Activated T-cell treated with anti-CD3 and anti-CD28 coated beads, Interleukin-2, amount 50 U/mL, for 48 hours (primary cell): ENCODE results near the gene PSMB3.

ENCODE experiments used
- DNase-seq, 2 experiments: peaks; one replicate each; pipeline ENCODE4 v3.0.0-alpha.2; 2020

The PSMB3 gene

DNA sequence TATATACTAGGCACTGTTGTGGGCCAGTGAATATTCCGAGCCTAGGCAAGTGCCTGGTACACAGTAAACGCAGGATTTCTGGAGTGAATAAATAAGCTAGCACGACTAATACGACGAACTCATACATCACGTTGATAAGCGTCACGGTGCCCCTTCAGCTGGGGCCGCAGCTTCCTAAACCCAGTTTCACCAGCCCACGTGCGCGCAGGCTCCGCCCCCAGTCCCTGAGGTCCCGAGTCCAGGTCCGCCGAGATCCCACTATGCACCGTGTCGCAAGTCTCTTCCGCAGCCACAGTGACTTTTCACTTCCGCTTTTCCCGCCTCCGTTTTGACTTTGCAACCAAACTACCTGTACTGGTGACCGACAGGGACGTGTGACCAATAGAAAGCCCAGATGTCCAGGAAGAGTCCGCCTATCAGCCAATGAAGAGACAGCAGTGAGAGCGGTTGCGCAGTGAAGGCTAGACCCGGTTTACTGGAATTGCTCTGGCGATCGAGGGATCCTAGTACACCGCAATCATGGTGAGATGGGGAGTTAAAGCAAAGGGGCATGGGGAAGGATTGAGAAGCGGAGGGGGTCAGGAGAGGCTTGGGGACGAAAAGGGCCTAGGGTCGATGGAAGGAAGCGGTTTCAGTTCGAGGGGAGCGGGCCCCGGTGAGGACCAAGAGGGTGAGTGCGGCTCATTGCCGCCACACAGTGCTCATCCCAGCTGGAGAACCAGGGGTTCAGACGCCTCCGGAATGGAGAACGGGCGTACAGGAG, at the start of gene PSMB3:
Gene PSMB3 (plus strand): TSS at position 434 of the 763 bp plus-strand sequence. CDS start 86 bp downstream, at position 520.
- peak; percentile 95 to 98 for DNase-seq

DNA sequence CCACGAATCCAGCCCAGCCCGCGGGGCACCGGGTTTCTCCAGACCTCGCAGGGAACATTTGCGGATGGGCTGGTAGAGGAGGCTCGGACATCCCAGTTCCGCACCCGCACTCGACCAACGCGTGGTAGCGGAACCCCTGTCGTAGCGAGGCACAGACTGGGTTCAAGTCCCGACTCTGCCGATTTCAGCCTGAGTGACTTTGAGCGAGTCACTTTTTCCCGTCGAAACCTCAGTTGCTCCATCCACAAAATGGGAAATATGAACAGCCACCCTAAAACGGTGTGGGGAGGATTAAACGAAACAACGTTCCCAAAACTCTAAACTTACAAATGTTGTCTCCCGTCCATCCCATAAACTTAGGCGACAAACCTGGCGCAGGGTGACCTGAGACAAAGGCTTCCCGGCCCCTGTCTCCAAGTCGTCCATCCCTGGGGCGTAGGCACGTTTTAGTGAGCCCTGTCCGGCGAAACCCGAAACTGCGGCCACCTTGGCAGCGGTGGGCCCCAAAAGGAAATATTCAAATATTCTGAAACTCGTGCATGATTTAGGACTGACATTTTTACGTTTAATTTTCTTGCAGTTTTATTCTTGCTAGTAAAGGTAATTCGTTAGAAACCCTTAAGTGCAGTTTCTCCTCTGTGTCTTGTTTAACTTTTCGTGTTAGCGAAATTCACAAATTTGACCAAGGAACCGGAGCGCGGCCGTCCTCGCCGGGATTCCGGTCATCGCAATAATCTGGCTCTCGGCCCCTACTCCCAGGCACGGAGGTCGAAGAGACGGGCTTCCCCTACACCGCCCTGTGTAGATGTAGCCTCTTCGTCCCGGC, 49.4 kb upstream of the PSMB3 start:
- DNase-seq = no peak

DNA sequence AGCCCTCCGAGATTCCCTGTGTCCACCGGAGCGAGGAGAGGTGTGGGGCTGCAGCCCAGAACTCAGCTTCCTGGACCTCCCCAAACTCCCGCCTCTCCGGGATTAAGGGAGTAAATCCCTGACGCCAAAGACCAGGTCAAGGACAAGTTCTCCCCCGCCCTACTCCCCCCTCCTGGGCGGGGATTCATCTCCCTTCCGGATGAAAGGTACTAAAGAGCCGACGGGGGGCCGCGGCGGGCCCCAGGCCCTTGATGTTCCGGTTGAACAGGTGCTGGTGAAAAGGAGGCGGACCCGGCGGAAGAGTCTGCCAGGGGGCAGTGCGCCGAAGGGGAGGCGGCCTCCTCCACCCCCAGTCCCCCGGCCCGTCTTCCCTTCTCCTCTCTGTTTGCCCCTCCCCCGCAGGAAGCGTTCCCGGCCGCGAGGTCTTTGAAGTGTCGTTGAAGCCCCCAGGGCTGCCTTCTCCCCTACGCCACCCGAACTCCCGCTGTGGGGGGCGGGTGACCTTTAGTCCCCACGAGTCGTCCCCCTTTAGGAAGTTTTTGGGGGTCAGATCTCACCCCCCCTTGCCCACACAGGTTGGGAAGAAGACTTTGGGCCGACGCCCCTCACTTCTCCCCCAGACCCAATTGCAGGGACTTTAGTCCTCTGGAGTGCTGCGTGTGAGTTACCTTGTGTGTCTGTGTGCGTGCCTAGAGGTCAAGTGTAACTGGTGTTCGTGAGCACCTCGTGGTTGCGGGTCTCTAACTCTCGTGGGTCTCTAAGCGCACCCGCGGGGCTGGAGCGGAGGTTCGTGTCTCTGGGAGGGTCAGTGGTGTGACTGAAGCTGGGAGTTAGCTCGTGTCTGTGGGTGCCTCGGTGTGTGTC, 48.6 kb upstream of the PSMB3 start:
- DNase-seq = peak; percentile 91 to 92

DNA sequence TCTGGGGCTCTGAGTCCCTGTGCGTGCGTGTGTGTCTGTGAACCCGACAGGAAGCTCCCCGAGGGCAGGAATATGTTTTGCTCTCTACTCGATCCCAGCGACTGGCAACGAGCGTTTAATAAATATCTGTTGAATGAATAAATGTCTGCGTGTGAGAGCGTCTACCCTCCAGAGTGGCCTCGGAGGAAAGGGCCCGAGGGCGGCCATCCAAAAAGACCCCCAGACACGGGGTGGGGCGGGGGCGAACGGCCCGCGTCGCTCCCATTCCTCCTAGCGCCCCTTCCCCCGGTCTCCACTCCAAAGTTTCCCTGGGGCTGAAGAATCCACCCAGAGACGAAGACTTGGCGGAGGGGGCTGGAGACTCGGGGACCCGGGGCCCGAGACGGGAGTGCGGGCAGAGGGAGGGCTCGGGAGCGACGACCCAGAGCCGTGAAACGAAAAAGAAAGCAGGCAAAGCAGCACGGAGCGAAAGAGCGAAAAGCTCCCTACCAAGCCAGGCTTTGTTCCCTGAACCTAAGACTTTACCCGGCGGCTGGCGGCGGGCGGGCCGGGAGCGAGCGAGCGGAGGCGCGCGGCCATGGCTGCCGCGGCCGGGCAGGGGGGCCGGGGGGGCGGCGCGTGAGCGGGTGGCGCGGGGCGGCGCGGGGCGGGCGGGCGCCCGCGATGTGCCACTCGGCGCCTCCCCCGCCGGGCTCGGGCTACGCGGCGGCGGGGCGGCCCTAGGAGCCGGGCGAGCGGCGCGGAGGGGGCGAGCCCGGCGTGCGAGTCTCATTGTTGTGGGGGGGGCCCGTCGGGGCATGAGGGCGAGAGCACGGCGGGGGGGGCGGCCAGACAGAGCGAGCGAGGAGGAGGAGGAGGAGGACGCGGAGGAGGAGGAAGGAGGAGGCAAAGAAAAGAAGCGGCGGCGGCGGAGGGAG, 47.7 kb upstream of the PSMB3 start, which contains the start of gene MLLT6:
Gene MLLT6 (plus strand): TSS at position 668 of the 917 bp plus-strand sequence. CDS start 360 bp downstream, outside the sequence.
- DNase-seq = peak; percentile 75 to 78

DNA sequence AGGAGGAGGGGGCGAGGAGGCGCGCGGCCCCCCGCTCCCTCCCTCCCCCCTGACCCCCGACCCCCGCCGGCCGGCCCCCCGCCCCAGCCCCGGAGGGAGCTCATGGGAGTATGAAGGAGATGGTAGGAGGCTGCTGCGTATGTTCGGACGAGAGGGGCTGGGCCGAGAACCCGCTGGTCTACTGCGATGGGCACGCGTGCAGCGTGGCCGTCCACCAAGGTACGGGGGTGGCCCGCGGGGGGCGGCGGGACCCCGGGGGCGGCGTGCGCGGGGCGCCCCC, 47.1 kb upstream of the PSMB3 start:
- peak; percentile 63 to 66 for DNase-seq

DNA sequence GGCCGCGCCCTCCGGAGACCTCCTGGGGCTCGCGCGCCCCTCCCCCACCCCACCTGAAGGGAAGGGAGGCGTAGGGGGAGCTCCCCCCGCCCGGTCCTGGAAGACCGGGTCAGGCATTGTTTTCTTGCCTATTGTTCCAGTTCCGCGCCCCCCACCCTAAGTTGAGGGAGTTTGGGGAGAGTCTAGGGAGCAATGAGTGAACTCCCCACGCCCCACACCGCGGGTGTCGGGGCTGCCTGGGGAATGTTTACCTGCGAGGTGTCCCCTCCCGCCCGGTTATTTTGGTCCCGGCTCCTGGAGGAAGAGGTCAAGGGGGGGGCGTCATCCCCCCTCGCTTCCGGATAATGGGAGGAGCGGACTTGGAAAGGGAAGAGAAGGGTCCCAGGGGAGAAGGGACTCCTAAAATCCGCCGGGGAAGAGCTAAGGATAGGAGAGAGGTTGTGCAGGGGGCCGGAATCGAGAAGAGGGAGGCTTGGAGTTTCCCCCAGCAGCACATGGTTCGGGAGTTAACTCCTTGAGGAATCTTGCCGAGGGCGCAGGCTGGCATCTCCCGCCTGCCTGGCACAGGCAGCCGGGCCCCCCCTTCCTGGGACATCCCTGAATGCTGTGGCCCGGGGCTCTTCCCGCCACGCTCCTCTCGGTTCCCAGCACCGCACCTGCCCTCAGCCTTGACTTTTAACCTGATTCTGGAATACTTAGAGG, 46.6 kb upstream of the PSMB3 start:
- peak; percentile 66 to 69 for DNase-seq

DNA sequence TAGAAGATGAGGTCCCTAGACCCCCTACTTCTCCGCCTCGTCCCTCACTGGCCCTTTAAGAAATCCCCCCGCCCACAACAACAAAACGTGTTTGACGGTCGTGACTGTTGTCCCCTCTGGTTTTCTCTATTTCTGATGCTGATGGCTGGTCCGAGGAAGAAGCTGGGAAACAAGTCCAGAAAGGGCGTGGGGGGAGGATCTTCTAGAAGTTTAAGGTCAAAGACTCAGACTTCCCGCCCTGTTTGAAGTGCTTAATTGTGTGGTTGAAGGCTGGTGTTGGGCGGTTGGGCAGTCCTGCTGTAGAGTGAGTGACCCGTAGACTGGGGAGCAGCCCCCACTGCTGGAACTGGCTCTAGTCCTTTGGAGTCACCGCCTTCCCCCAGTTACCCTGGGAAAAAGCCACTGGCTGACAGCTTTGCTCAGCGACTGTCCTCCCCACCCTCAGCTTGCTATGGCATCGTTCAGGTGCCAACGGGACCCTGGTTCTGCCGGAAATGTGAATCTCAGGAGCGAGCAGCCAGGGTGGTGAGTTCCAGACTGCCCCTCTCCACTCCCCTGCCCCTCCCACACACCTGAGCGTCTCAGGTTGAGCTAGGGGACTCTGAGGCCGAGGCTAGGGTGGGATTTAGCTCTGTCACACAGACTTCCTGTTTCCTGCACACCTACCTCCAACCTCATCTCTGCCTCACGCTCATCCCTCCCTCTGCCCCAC, 45.9 kb upstream of the PSMB3 start:
- peak; percentile 58 to 60 for DNase-seq

DNA sequence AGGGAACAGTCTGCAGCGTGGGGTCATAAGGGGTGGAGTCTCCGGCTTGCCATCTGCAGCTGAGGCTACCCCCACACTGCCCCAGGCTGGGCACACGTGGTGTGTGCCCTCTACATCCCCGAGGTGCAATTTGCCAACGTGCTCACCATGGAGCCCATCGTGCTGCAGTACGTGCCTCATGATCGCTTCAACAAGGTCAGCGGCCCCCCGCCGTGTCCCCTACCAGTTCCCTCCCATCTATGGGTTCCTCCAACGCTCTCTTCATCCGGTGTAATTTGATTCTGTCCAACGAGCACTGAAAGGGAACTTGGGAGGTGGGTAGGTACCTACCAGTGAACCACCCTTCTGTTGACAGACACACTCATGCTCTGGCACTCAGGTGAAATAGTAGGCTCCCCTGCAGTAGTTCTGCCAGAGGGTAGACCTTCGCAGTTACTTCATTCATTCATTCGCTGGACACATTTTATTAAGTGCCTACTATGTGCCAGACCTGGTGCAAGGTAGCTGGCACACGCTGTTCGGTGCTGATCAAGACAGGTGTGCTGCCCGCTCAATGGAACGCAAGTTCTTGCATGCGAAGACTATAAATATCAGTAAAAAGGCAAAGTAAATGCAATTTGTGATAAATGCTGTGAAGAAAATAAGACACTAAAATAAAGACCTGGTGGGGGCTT, 44.7 kb upstream of the PSMB3 start:
- no peak for DNase-seq

DNA sequence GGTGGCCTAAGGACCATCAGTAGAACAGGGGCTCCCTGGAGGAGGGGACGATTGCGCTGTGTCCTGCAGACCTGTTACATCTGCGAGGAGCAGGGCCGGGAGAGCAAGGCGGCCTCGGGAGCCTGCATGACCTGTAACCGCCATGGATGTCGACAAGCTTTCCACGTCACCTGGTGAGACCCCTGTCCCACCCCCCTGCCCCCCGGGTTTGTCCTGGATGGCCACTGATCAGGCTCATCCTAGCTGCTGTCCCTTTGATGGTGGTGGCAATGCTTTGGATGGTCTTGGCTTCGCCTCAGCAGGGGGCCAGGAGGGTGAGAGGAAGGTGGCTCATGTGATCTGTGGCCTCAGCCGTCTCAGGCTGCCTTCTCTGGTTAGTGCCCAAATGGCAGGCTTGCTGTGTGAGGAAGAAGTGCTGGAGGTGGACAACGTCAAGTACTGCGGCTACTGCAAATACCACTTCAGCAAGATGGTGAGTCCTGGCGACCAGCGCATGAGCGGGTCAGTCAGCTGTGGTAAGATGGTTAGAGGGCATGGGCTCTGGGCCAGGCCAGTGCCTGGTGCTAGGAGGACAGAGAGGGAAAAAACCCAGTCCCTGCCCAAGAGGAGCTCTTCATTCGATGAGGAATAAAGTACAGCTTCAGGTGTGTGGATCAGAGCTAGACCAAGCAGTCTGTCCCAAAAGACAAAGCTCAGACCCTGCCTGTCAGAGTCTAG, 43.3 kb upstream of the PSMB3 start:
- DNase-seq = no peak

DNA sequence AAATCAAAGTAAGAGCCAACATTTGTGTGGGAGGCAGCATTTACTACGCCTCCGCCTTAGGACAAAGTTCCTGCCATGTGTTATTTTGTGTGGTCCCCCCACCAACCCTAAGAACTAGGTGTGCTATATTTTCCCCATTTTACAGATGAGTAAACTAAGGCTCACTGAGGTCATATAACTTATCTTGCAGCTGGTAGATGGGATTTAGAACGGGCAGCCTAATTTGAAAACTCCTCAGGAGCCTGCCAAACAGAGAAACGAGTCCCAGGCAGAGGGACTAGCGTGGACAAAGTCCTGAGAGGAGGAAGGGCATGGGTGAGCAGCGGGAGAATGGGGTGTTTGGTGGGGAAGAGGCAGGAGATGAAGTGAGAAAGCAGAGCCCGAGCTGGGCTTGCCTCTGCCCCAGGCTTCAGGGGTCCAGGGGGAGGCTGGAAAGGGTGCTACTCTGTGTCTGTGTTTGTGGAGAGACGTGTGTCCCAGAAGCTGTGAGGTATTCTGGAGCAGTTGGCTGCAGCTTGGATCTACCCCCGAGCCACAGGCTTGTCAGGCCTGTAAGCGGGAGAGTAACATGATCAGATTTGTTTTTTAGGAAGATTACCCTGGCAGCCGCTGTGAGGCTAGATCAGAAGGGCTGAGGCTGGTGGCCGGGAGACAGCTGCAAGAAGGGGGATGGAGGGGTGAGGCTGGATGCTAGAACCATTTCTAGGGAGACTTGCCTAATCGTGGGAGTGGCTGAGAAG, 42.5 kb upstream of the PSMB3 start:
- no peak for DNase-seq

DNA sequence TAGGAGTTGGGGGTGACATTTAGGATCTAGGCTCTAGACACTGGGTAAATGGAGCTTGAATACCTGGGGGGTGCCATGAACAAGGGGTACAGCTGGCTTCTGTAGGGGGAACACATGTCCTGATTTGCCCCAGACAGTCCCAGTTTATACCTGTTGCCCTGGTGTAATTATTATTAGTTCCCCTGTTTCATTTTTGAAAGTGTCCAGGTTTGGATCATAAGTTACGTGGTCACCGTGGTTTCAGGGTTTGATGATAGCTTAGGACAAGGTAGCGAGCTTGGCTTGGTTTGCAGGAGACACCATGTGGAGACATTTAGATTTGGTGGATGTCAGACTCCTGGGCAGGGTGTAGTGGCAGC, 42.0 kb upstream of the PSMB3 start:
- no peak for DNase-seq

DNA sequence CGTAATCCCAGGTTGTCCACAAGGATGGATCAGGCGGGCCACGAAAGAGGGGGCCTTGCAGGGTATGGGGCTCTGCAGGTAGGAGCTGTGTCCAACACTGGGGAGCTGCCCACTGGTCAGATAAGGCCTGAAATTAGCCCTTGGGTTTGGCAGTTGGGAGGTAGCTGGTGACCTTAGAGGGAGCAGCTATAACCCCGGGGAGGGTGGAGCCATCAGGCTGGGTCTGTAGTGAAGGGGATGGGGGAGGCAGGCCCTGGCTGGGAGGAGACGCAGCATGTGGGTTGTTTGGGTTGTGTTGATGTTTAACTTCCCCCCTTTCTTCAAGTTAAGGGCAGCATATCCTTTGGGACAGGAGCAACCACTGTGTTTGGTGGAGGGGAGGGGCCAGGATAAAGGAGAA, 41.6 kb upstream of the PSMB3 start:
- DNase-seq = no peak

DNA sequence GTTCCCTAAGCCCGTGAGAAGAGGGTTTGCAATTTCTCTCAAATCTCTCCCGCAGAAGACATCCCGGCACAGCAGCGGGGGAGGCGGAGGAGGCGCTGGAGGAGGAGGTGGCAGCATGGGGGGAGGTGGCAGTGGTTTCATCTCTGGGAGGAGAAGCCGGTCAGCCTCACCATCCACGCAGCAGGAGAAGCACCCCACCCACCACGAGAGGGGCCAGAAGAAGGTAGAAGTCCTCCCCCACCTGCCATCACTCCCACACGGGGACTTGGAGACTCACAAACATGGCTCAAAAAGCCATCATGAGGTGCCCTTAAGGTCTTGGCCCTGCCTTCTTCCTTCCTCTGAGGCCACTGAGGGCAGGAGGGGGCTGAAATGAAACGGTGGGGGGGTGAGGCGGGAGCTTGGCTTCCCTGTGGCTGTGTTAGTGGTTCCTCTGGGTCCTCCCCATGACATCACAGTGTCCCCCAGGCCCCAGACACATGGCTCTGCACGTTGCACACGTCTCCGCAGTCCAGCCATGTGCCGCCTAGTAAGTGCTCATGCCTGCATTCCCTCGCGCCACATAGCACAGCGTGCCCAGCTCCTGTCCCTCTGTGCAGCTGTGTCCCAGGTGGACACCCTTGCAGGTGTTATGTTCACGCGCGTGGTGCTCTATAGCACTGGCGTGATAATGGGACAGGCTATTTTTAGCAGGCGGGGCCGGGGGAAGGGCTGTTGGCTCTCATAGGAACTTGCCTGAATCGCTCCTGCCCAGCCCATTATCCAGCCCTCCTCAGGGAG, 40.6 kb upstream of the PSMB3 start:
- no peak for DNase-seq

DNA sequence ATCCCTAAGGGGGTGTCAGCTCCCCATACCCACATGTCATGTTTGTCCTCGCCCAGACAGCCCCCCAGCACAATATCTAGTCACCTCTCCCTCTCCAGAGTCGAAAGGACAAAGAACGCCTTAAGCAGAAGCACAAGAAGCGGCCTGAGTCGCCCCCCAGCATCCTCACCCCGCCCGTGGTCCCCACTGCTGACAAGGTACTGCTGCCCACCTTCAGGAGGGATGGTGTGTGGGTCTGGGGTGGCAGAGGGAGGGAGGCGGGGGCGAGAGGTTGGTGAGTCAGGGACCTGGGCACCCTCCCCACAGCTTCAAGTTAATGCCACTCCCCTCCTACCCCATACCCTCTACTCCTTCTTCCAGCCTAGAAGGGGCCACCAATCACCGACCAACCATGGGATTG, 39.9 kb upstream of the PSMB3 start:
- no peak for DNase-seq

DNA sequence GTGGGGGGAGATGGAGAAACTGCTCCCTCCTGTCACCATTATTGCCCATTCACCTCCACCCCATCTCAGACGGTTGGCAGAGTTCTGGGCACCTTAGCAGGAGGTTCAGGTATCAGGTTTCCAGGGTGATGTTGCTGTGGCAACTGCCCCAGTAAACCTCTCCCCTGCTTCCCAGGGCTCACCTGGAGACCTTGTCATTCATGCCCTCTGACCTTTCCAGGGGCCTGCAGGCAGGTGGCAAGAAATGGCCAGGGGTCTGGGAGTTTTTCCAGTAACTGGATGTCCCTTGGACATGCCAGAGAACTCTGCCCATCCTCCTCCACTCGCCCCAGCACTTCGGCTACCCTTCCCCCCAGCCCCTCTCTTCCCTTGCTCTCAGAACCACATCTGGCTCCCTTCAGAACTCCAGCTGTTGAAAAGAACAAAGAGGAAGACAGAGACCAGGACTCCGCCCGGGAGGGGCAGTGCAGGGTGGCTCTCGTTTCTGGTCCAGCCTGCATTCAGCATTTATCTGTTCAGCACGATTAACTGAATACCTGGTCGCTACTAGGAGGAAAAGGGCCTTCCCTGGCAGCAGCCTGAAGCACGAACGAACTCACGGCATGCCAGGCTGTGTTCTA, 39.0 kb upstream of the PSMB3 start:
- no peak for DNase-seq

DNA sequence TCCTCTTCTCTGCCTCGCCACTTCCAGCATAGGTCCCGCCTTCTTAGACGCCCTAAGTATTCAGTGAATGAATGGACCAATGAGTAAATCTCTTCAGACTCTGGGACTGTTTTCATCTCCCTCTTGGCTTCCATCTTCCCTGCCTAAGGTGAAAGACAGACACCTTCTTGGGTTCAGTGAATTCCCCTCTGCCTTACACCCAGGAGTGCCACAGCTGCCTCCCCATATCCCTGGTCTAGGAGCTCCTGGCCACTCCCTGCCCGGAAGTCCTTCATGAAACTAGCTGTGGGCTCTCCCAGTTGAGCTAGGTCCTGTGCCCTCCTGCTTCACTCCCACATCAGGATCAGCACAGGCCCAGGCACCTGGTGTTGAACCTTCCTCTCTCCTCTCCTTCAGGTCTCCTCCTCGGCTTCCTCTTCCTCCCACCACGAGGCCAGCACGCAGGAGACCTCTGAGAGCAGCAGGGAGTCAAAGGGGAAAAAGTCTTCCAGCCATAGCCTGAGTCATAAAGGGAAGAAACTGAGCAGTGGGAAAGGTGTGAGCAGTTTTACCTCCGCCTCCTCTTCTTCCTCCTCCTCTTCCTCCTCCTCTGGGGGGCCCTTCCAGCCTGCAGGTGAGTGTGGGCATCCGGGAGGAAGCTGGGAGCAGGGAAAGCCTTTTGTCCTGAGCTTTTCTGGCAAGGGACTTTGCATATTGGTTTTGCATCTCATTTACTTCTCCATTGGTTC, 37.2 kb upstream of the PSMB3 start:
- DNase-seq = no peak
